CMK (cell line): Measurements from ENCODE around the gene RTN4RL2.

Experiments
- DNase-seq: peaks from one replicate; pipeline ENCODE4 v3.0.0-alpha.2; 2010; ENCODE audit warnings: low read depth

The RTN4RL2 gene

DNA sequence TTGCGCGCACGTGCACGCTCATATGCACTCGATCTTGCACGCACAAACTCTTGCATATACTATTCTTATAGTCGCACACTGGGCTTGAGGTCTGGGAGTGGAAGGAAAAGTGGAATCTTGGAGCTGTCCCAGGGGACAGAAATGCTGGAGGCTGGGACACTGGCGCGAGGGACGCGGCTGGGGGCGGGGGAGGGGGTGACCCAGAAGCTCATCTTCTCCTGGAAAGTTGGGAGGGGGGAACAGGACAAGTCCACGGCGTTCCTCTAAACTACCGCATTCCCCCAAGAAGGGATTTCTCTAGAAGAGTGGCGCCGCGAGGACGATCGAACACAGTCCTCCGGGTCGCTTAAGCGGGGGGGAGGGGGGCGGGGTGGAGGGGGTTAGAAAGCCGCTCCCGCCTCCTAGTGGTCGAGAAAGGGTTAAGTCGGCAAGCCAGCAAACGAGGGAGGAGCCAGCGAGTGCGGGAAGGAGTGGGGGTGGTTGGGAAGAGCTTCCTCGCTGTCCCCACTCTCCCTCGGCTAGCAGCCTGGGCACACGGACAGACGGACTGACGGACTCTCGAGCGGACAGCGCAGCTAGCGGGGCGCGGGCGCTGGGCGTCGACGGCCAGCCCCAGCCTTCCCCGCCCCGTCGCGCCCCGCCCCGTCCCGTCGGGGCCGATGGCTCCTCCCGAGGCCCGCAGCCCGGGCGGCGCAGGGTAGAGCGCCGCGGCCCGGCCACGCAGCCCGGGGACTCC, at the start of gene RTN4RL2:
Gene RTN4RL2, plus strand, starts transcription at position 507 of the 736 bp plus-strand sequence. CDS start 338 bp downstream, outside the sequence.
- peak; percentile 71 for DNase-seq

DNA sequence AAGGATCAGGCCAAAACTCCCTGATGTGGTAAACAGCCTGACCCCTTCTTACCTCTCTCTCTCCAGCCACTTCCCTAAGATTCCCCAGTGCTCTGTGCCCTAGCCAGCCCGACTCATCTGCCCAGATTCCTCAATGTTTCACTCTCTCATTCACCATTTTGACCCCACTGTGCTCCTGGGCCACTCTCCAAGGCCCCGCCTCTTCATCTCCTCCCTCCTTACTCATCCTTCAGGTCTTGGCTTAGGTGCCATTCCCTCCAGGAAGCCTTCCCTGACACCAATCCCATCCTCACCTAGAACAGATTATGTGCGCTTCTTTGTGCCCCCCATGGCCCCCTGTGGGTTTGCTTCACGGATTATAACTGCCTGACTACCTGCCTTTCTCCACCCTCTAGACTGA, 46.6 kb upstream of the RTN4RL2 start:
- no peak for DNase-seq

DNA sequence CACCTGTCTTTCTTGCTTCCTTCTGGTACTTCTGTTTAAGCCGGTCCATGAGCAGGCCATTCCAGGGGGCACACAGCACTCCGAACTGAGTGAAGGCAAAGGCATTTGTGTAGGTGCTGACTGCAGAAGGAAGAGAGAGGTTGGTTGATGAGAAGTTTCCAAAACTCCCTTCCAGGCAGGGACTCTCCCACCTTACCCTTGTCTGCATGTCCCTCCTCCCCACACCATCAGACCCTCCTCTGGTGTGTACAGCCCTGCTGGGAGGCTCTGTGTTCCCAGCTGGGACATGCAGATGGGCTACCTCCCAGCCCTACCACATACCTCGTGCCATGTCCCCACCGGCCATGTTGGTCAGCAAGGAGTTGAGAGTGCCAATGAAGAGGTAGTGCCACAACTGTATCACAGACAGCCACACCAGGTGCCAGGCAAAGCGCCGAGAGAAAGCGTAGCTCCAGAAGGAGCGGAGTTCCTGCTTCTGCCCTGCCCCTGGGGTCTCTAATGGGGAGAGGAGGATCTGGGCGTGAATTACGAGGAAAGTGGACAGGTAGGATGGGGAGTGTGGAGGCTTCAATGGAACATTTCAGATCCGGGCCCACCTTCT, 45.6 kb upstream of the RTN4RL2 start:
- DNase-seq: no peak

DNA sequence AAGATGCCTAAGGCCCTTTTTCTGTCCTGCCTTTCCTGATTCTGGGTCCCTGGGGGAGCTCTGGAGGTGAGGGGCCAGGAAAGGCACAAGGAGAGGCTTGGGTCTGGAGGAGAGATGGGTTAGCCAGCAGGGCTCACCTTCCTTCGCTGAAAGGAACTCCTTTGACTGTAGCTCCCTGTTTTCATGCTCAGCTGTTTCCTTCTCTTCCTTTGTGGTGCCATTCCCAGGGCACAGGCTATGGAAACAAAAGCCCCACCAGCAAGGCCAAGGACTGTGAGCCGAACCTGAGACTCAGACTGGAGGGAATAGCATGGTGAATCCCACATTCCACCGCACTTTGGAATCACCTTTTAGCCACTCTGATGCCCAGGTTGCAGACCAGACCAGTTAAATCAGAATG, 43.9 kb upstream of the RTN4RL2 start:
- DNase-seq: no peak

DNA sequence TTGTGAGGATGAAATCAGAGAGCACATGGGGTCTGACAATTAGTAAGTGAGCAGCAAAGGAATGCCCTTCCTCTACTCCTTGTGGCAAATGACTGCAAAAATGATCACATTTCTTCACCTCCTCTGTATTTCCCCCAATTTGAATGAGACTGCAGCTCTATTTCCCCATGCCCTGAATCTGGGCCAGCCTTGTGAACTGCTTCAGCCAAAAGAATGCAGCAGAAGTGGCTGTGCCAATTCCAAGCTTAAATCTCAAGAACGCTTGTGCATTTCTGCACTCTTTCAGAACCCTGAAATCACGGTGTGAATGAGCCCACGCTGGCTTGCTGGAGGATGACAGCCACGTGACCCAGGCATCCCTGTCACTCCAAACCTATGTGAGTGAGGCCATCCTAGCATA, 43.3 kb upstream of the RTN4RL2 start:
- no peak for DNase-seq

GRCh38 chr11:57418131-57418530, 42.2 kb upstream of the RTN4RL2 start:
- no peak for DNase-seq

DNA sequence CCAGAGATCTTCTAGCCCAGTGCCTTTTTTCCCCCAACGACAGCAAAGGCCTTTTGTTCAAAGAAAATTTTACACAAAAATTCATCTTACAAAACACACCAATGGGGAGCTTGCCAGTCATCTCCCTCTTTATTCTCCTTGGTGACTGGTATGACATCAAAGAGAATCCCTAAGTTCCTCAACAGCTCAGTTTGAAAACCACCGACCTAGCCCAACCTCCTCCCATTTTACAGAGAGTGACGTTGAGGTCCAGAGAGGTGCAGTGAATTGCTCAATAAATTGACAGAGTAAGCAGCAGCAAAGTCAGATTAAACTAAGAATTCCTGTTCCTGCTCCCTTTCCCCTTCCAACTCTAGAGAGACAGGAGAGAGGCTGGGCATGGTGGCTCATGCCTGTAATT, 41.2 kb upstream of the RTN4RL2 start:
- no peak for DNase-seq

GRCh38 chr11:57421066-57421465, 39.3 kb upstream of the RTN4RL2 start:
- DNase-seq: no peak

- no peak for DNase-seq
Observed at GRCh38 chr11:57421805-57422204, 38.5 kb upstream of the RTN4RL2 start.

DNA sequence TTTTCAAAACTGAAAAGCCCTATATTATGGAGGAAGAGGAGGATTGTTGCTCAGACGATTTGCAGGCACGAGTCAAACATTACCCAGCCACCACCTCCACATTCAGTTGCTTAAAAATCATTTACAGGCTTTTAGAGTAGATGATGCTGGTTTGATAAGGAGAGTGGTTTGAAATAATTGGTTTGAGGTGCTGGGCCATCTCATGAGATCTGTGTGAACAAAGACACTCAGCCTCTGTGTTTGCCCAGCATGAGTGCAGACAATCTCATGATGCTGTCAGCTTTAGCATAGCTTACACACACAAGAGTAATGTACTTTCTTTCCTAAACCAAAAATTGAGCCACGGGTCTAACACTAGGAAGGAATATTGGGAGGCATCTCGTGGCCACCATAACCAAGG, 37.7 kb upstream of the RTN4RL2 start:
- DNase-seq: no peak

- DNase-seq: no peak
Observed at GRCh38 chr11:57424137-57424791, 36.1 kb upstream of the RTN4RL2 start.

- DNase-seq: peak; percentile 73
Observed at GRCh38 chr11:57424792-57425564, 35.4 kb upstream of the RTN4RL2 start.

GRCh38 chr11:57425565-57426438, 34.5 kb upstream of the RTN4RL2 start:
- DNase-seq: no peak

- no peak for DNase-seq
Observed at GRCh38 chr11:57426439-57426928, 33.8 kb upstream of the RTN4RL2 start.

DNA sequence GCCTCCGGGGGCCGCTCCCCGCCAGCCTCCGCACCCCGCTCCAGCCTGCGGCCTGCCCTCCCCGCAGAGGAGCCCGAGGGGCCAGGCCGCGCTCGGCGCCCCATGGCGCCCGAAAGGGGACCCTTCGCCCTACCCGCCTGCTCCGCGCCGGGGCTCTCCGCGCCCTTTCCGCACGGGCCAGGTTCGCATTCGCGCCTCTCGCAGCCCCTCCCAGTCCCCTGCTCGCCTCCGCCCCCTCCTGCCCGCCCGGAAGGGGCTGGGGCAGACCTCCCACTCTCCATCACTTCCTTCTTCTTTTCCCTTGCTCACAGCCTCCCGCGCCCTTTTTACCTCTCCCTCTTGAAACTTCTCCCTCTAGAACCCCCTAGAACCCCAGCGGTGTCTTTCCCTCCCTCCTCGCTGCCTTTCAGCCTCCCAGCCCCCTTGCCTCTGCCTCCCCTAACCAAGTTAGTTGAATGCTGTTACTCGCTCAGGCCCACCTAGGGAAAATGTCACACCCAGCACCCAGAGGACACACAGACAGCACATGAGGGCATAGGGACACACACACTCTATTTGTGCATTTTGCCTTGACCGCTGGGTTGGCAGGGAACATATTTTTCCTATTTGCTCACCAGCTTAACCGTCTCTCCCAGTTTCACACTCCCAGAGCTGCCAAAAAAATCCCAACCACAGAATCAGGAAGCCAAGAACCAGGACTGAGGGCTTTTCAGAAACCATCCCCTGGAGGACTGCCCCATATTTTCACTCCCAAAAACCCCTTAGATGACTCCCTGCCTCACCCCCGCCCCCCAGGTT, 33.2 kb upstream of the RTN4RL2 start, which contains the start of gene SLC43A3:
Gene SLC43A3, minus strand, starts transcription at position 193 of the 798 bp plus-strand sequence. CDS start 949 bp downstream, outside the sequence.
- peak; percentile 73 for DNase-seq

- no peak for DNase-seq
Observed at GRCh38 chr11:57427727-57428082, 32.6 kb upstream of the RTN4RL2 start.

GRCh38 chr11:57428643-57429042, 31.7 kb upstream of the RTN4RL2 start:
- DNase-seq: no peak

GRCh38 chr11:57429946-57430345, 30.4 kb upstream of the RTN4RL2 start:
- no peak for DNase-seq

DNA sequence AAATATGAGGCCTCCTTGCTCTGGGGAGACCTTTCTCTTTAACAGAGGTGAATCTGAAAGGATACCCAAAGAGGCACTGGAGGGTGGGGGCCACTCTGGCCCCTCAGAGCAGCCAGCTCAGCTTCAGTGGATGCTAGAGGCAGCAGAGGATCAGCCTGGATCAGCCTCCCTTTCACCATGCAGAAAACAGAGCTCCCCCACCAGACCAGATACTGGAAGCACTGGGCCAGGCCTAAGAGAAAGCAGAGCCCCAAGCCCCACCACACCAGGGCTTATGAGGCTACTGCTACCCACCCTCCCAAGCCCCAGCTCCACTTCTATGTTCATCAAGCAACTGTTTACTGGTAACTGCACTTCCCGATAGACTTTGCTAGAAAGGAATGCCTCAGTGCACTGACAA, 29.4 kb upstream of the RTN4RL2 start:
- DNase-seq: no peak

GRCh38 chr11:57432149-57432561, 28.2 kb upstream of the RTN4RL2 start:
- DNase-seq: no peak
